Measurements from ENCODE around the gene SERTAD3.
A peak's percentile ranks its signal among the peaks of the same experiment; 100 is the strongest.
"Not testable (repeated sequence)": the region's sequence is repeated elsewhere in the genome, so short reads cannot be mapped to it uniquely, and the experiment has no call there.

SERTAD3 gene

GRCh38 chr19:40431698-40432097, 12.4 kb downstream of the SERTAD3 start:
- Mint-ChIP-seq H3K4me1 (peaks cover 9% of the 10 kb centered on the region), H3K9me3 (no peaks in the 10 kb centered on the region), H3K4me3 (peak overlapping the region; percentile 23), H3K27me3 (peaks cover 9% of the 10 kb centered on the region), H3K27ac (ENCODE audit: low read depth) (no peak overlapping the region), H3K36me3 (ENCODE audit: insufficient read depth) (peaks cover 4% of the 10 kb centered on the region)
- no peak for DNase-seq (ENCODE audit: low spot score in 2 of 2)
- ATAC-seq (replicated peaks; ENCODE audit: extremely low read depth, poor library complexity, severe bottlenecking), result no peak

- not testable (repeated sequence) for DNase-seq (ENCODE audit: low spot score in 2 of 2); H3K4me1 Mint-ChIP-seq; H3K27ac Mint-ChIP-seq (ENCODE audit: low read depth); ATAC-seq (replicated peaks; ENCODE audit: extremely low read depth, poor library complexity, severe bottlenecking); H3K27me3 Mint-ChIP-seq; H3K4me3 Mint-ChIP-seq; H3K9me3 Mint-ChIP-seq; H3K36me3 Mint-ChIP-seq (ENCODE audit: insufficient read depth)
These were observed 13.9 kb downstream of the SERTAD3 start for GRCh38 chr19:40430242-40430641.

GRCh38 chr19:40428197-40428596, 15.9 kb downstream of the SERTAD3 start:
- H3K4me3 Mint-ChIP-seq; H3K9me3 Mint-ChIP-seq; H3K27ac Mint-ChIP-seq (ENCODE audit: low read depth); ATAC-seq (replicated peaks; ENCODE audit: extremely low read depth, poor library complexity, severe bottlenecking); H3K27me3 Mint-ChIP-seq; DNase-seq (ENCODE audit: low spot score in 2 of 2): not testable (repeated sequence)
- H3K36me3 Mint-ChIP-seq (ENCODE audit: insufficient read depth), result peaks cover 12% of the 10 kb centered on the region
- peaks cover 13% of the 10 kb centered on the region for H3K4me1 Mint-ChIP-seq

GRCh38 chr19:40425450-40426287, 18.5 kb downstream of the SERTAD3 start, which contains the start of gene SERTAD1:
TSS of gene SERTAD1 (minus strand) at chr19:40425992. CDS start at chr19:40423546, 2,446 bp downstream.
- H3K36me3 Mint-ChIP-seq (ENCODE audit: insufficient read depth), result peaks cover 14% of the 10 kb centered on the region
- H3K27me3 Mint-ChIP-seq, result no peaks in the 10 kb centered on the region
- DNase-seq (ENCODE audit: low spot score in 2 of 2) (peak; percentile 99 to 100), ATAC-seq (replicated peaks; ENCODE audit: extremely low read depth, poor library complexity, severe bottlenecking) (peak; percentile 95)
- H3K4me3 Mint-ChIP-seq, result peak within 1 kb of the TSS; percentile 95
- H3K27ac Mint-ChIP-seq (ENCODE audit: low read depth), result peak within 1 kb of the TSS; percentile 99
- H3K4me1 Mint-ChIP-seq, result peaks cover 11% of the 10 kb centered on the region
- H3K9me3 Mint-ChIP-seq, result no peaks in the 10 kb centered on the region

GRCh38 chr19:40424637-40425449, 19.3 kb downstream of the SERTAD3 start:
- H3K27ac Mint-ChIP-seq (ENCODE audit: low read depth), result peak overlapping the region; percentile 99
- H3K9me3 Mint-ChIP-seq, result no peaks in the 10 kb centered on the region
- H3K4me1 Mint-ChIP-seq, result peaks cover 14% of the 10 kb centered on the region
- H3K4me3 Mint-ChIP-seq, result peak overlapping the region; percentile 95
- H3K36me3 Mint-ChIP-seq (ENCODE audit: insufficient read depth), result peaks cover 17% of the 10 kb centered on the region
- DNase-seq (ENCODE audit: low spot score in 2 of 2) (no peak), ATAC-seq (replicated peaks; ENCODE audit: extremely low read depth, poor library complexity, severe bottlenecking) (no peak)
- no peaks in the 10 kb centered on the region for H3K27me3 Mint-ChIP-seq

- Mint-ChIP-seq H3K4me3 (peak overlapping the region; percentile 95), H3K9me3 (no peaks in the 10 kb centered on the region), H3K27ac (ENCODE audit: low read depth) (peak overlapping the region; percentile 99)
These were observed 20.2 kb downstream of the SERTAD3 start for GRCh38 chr19:40423938-40424337.

GRCh38 chr19:40422748-40423566, 21.2 kb downstream of the SERTAD3 start:
- DNase-seq (ENCODE audit: low spot score in 2 of 2) (no peak), ATAC-seq (replicated peaks; ENCODE audit: extremely low read depth, poor library complexity, severe bottlenecking) (no peak)
- H3K9me3 Mint-ChIP-seq, result no peaks in the 10 kb centered on the region
- H3K27me3 Mint-ChIP-seq, result no peaks in the 10 kb centered on the region
- peaks cover 20% of the 10 kb centered on the region for H3K36me3 Mint-ChIP-seq (ENCODE audit: insufficient read depth)
- H3K27ac Mint-ChIP-seq (ENCODE audit: low read depth), result no peak overlapping the region
- peaks cover 14% of the 10 kb centered on the region for H3K4me1 Mint-ChIP-seq
- peak overlapping the region; percentile 79 for H3K4me3 Mint-ChIP-seq

More at GRCh38 chr19:40423938-40424337, 20.2 kb downstream of the SERTAD3 start:
- DNase-seq (ENCODE audit: low spot score in 2 of 2) (no peak), ATAC-seq (replicated peaks; ENCODE audit: extremely low read depth, poor library complexity, severe bottlenecking) (no peak)
- H3K36me3 Mint-ChIP-seq (ENCODE audit: insufficient read depth), result peaks cover 19% of the 10 kb centered on the region
- no peaks in the 10 kb centered on the region for H3K27me3 Mint-ChIP-seq
- H3K4me1 Mint-ChIP-seq, result peaks cover 14% of the 10 kb centered on the region

GRCh38 chr19:40421993-40422747, 22.0 kb downstream of the SERTAD3 start:
- Mint-ChIP-seq H3K4me1 (peaks cover 20% of the 10 kb centered on the region), H3K4me3 (peak overlapping the region; percentile 79), H3K9me3 (no peaks in the 10 kb centered on the region), H3K27ac (ENCODE audit: low read depth) (peak overlapping the region; percentile 88), H3K27me3 (no peaks in the 10 kb centered on the region), H3K36me3 (ENCODE audit: insufficient read depth) (peaks cover 20% of the 10 kb centered on the region)
- DNase-seq (ENCODE audit: low spot score in 2 of 2) (no peak), ATAC-seq (replicated peaks; ENCODE audit: extremely low read depth, poor library complexity, severe bottlenecking) (no peak)

- ATAC-seq (replicated peaks; ENCODE audit: extremely low read depth, poor library complexity, severe bottlenecking) (no peak), DNase-seq (ENCODE audit: low spot score in 2 of 2) (peak; percentile 59 to 63)
- Mint-ChIP-seq H3K4me3 (peak overlapping the region; percentile 79), H3K36me3 (ENCODE audit: insufficient read depth) (peaks cover 20% of the 10 kb centered on the region), H3K4me1 (peaks cover 25% of the 10 kb centered on the region), H3K27ac (ENCODE audit: low read depth) (peak overlapping the region; percentile 88), H3K9me3 (no peaks in the 10 kb centered on the region), H3K27me3 (no peaks in the 10 kb centered on the region)
These were observed 23.1 kb downstream of the SERTAD3 start for GRCh38 chr19:40420766-40421765.

- Mint-ChIP-seq H3K4me3 (peak overlapping the region; percentile 79), H3K4me1 (peaks cover 25% of the 10 kb centered on the region), H3K27ac (ENCODE audit: low read depth) (peak overlapping the region; percentile 88), H3K27me3 (no peaks in the 10 kb centered on the region), H3K36me3 (ENCODE audit: insufficient read depth) (peaks cover 16% of the 10 kb centered on the region), H3K9me3 (no peaks in the 10 kb centered on the region)
- ATAC-seq (replicated peaks; ENCODE audit: extremely low read depth, poor library complexity, severe bottlenecking) (no peak), DNase-seq (ENCODE audit: low spot score in 2 of 2) (no peak)
These were observed 23.7 kb downstream of the SERTAD3 start for GRCh38 chr19:40420451-40420765.

GRCh38 chr19:40419780-40420179, 24.4 kb downstream of the SERTAD3 start:
- no peak for DNase-seq (ENCODE audit: low spot score in 2 of 2)
- Mint-ChIP-seq H3K4me3 (peak overlapping the region; percentile 79), H3K36me3 (ENCODE audit: insufficient read depth) (peaks cover 14% of the 10 kb centered on the region), H3K27ac (ENCODE audit: low read depth) (no peak overlapping the region), H3K4me1 (peaks cover 23% of the 10 kb centered on the region), H3K27me3 (no peaks in the 10 kb centered on the region), H3K9me3 (no peaks in the 10 kb centered on the region)
- no peak for ATAC-seq (replicated peaks; ENCODE audit: extremely low read depth, poor library complexity, severe bottlenecking)
